ENCODE measurements around the gene KCNK13.

DNA sequence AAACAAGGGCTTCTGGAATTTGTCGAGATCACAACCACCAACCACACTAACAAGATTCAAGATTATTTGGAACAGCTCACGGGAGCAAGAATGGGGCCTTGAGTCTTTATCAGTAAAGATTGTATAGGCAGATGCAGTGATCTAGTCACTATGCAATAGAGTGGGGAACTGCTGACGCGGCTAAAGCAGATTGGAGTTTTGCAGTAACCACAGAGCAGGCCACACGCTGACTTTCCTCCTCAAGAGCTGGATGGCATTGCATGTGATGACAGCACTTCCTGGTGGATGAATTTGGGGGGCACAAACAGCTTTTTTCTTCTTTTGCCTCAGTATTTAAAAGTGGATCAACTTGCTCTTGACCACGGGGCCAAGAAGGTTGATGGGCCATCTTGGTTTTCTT lies 46.0 kb downstream of the KCNK13 start:
- TF ChIP-seq, protein P1, sequence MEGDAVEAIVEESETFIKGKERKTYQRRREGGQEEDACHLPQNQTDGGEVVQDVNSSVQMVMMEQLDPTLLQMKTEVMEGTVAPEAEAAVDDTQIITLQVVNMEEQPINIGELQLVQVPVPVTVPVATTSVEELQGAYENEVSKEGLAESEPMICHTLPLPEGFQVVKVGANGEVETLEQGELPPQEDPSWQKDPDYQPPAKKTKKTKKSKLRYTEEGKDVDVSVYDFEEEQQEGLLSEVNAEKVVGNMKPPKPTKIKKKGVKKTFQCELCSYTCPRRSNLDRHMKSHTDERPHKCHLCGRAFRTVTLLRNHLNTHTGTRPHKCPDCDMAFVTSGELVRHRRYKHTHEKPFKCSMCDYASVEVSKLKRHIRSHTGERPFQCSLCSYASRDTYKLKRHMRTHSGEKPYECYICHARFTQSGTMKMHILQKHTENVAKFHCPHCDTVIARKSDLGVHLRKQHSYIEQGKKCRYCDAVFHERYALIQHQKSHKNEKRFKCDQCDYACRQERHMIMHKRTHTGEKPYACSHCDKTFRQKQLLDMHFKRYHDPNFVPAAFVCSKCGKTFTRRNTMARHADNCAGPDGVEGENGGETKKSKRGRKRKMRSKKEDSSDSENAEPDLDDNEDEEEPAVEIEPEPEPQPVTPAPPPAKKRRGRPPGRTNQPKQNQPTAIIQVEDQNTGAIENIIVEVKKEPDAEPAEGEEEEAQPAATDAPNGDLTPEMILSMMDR (conservative IDR thresholded peaks at IDR 0.05 in 1 of 2, IDR thresholded peaks at IDR 0.05 in 1 of 2; ENCODE audit: extremely low read depth in 1 of 2, insufficient read depth in 1 of 2, low read depth in 1 of 2, low read length in 2 of 2) = no peak
- TF ChIP-seq EZH2 (IDR thresholded peaks at IDR 0.05; ENCODE audit: borderline replicate concordance, low read length) = no peak

Measured in mammary epithelial cell (primary cell).